ENCODE measurements around the gene CALR.

DNA sequence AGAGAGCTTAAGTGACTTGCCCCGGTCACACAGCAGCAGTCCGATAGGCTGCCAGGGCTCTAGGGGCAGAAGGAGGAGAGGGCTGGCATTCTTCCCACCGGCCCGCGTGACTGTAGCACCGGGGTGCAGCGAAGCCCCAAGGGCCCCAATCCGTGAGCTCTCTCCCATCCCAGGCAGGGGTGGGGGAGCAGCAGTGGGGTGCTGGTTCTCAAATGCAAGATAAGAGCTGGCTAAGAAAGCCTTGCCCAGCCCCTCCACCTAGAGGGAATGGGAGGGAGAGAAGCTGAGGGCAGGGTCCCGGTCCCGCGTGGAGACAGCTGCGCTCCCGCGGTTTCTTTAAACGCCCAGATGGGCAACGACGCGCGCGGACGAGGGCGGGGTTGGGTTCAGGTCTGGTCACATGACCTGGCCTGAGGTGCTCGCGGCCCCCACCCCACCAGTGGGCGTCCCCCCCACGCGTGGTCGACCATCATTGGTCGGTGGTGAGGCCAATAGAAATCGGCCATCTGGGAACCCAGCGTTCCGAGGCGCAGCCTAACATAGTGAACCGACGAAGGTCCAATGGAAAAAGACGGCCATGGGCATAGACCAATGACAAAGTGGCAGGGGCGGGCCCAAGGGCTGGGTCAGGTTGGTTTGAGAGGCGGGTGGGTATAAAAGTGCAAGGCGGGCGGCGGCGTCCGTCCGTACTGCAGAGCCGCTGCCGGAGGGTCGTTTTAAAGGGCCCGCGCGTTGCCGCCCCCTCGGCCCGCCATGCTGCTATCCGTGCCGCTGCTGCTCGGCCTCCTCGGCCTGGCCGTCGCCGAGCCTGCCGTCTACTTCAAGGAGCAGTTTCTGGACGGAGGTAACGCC is at the start of gene CALR:
- TF ChIP-seq, protein P1, sequence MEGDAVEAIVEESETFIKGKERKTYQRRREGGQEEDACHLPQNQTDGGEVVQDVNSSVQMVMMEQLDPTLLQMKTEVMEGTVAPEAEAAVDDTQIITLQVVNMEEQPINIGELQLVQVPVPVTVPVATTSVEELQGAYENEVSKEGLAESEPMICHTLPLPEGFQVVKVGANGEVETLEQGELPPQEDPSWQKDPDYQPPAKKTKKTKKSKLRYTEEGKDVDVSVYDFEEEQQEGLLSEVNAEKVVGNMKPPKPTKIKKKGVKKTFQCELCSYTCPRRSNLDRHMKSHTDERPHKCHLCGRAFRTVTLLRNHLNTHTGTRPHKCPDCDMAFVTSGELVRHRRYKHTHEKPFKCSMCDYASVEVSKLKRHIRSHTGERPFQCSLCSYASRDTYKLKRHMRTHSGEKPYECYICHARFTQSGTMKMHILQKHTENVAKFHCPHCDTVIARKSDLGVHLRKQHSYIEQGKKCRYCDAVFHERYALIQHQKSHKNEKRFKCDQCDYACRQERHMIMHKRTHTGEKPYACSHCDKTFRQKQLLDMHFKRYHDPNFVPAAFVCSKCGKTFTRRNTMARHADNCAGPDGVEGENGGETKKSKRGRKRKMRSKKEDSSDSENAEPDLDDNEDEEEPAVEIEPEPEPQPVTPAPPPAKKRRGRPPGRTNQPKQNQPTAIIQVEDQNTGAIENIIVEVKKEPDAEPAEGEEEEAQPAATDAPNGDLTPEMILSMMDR (conservative IDR thresholded peaks at IDR 0.05), result no peak
- no peak for TF ChIP-seq EZH2 (IDR thresholded peaks at IDR 0.05; ENCODE audit: low read depth)

All from PC-9 (cell line).